Sigmoid colon (tissue), 7 donors: Measurements from ENCODE around the gene SCN1B. TPM values are rescaled to one million over a fixed set of nuclear protein-coding genes. Genes with fewer than 3 reads are reported as not detected.

ENCODE experiments used
- DNase-seq: peaks from one replicate; pipeline ENCODE4 v3.0.0-alpha.2; 2019
- H3K27ac ChIP-seq, 4 donors: fragments of 200-600 bp; sonication (generic); one replicate each; pipeline ENCODE4 v1.5.1; 2016 to 2019; ENCODE audit warnings: mild to moderate bottlenecking in 1 of 4
- H3K27me3 ChIP-seq, 3 donors: fragments of 200-600 bp; sonication (generic); one replicate each; pipeline ENCODE4 v1.5.1; 2019; ENCODE audit warnings: mild to moderate bottlenecking in 1 of 3
- H3K36me3 ChIP-seq, 4 donors: fragments of 200-600 bp; sonication (generic); one replicate each; pipeline ENCODE4 v1.5.1; 2016 to 2019
- H3K4me1 ChIP-seq, 4 donors: fragments of 200-600 bp; sonication (generic); one replicate each; pipeline ENCODE4 v1.5.1; 2017 to 2019
- H3K4me3 ChIP-seq, 4 donors: fragments of 200-600 bp; sonication (generic); one replicate each; pipeline ENCODE4 v1.5.1; 2017 to 2019; ENCODE audit warnings: mild to moderate bottlenecking in 2 of 4, moderate library complexity in 1 of 4
- H3K9me3 ChIP-seq, 4 donors: fragments of 200-600 bp in 3 of 4; sonication (generic) in 3 of 4; one replicate each; pipeline versions ENCODE4 v1.5.1 to v1.6.1; 2013 to 2019
- EP300 ChIP-seq, 4 donors: sonication (generic); formaldehyde crosslinking; IDR thresholded peaks; one replicate each; pipeline ENCODE4 v1.6.1; 2017; ENCODE audit warnings: antibody characterized with exemption in 4 of 4
- POLR2A ChIP-seq, 2 donors: fragments of 450-650 bp; IDR thresholded peaks; one replicate each; pipeline ENCODE4 v1.6.1; 2016; ENCODE audit warnings: antibody characterized with exemption in 2 of 2, mild to moderate bottlenecking in 2 of 2, moderate library complexity in 2 of 2
- POLR2AphosphoS5 ChIP-seq, 4 donors: sonication (generic); formaldehyde crosslinking; IDR thresholded peaks; one replicate each; pipeline ENCODE4 v1.6.1; 2017; ENCODE audit warnings: antibody characterized with exemption in 4 of 4
- WGBS, 2 donors: extraction: QIAGEN DNeasy Blood & Tissue Kit; methylation state at CpG; one replicate each; pipeline ENCODE4 v1.1.7; 2013; 5-methylcytosine and 5-hydroxymethylcytosine counted together
- intact Hi-C: fragments of 100-400 bp; cut with DNase I; formaldehyde crosslinking; loops from one replicate; pipeline ENCODE4 v1.15.1; 2023
- polyA plus RNA-seq, 3 donors: library from polyadenylated mRNA; stranded (reverse); fragments of 200-250 nt; gene quantifications; one replicate each; pipeline ENCODE4 v1.2.3, GENCODE V29; 2013
- total RNA-seq, 4 donors: library from RNA; depleted of rRNA; stranded (reverse); fragments of >200 nt; gene quantifications; one replicate each; pipeline ENCODE4 v1.1.0, GENCODE V29; 2016
- TF ChIP-seq, protein P1 (sequence below), 4 experiments: fragments of 450-650 bp in 3 of 4; fragments of 200-600 bp in 1 of 4; IDR thresholded peaks; one replicate each; pipeline ENCODE4 v1.5.1; 2016 to 2019; ENCODE audit warnings: antibody characterized with exemption in 4 of 4, mild to moderate bottlenecking in 3 of 4, moderate library complexity in 2 of 4
- donor health status: healthy with polysubstance abuse.
- donor health status: Bipolar disorder and iron deficiency.
- donor health status: healthy.

SCN1B gene
- total and polyA plus RNA-seq, 7 donors = 3.0 to 10.0 (median 5.7) TPM

DNA sequence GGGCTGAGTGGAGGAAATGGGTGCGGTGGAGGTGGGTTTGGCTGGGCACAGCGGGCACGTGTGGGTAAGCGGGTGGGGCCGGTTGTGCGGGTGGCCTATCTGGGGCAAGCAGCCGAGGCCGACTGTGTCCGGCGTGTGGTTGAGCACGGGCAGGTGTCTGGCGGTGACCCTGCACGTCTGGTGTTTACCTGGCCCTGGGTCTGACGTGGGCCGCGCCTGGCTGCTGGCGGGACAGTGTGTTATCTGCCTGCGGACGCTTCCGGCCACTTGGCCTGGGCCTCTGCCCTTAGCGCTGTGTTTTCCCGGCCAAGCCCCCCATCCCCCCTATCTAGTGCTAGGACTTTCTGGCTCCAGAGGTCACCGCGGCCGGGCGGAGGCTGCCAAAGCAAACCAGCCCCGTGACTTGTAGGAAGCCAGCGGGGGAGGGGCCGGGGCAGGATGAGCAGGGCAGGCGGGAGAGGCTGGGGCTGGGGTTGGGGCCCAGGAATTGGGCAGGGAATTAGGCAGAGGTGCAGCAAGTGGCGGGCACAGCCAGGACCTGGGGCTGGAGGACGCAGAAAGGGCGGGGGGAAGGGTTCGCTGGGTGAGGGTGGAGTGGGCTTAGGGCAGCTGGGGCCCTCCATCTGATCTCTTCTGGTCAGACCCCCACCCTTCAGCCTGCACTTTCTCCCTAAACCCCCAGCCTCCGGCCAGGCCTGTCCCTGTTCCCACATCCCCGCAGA lies 10.7 kb downstream of the SCN1B start:
- intact Hi-C loops = no loop called here
- peaks cover 0 to 5% (median 0%) of the 10 kb centered on the region in 4 donors for H3K36me3 ChIP-seq
- H3K9me3 ChIP-seq = no peaks in the 10 kb centered on the region
- WGBS, 2 donors = 8 to 13% methylated on average over 36 of the region's 36 CpGs
- H3K4me3 ChIP-seq = peak overlapping the region in 1 of 4 donors; percentile 10
- H3K27me3 ChIP-seq = peaks cover 6 to 33% (median 25%) of the 10 kb centered on the region in 3 donors
- peak; percentile 94 for DNase-seq
- peaks cover 0 to 34% (median 31%) of the 10 kb centered on the region in 4 donors for H3K4me1 ChIP-seq
- TF ChIP-seq EP300 (IDR thresholded peaks at IDR 0.05) = peak in 2 of 4 donors; percentile 7 to 58
- TF ChIP-seq, protein P1, sequence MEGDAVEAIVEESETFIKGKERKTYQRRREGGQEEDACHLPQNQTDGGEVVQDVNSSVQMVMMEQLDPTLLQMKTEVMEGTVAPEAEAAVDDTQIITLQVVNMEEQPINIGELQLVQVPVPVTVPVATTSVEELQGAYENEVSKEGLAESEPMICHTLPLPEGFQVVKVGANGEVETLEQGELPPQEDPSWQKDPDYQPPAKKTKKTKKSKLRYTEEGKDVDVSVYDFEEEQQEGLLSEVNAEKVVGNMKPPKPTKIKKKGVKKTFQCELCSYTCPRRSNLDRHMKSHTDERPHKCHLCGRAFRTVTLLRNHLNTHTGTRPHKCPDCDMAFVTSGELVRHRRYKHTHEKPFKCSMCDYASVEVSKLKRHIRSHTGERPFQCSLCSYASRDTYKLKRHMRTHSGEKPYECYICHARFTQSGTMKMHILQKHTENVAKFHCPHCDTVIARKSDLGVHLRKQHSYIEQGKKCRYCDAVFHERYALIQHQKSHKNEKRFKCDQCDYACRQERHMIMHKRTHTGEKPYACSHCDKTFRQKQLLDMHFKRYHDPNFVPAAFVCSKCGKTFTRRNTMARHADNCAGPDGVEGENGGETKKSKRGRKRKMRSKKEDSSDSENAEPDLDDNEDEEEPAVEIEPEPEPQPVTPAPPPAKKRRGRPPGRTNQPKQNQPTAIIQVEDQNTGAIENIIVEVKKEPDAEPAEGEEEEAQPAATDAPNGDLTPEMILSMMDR (IDR thresholded peaks at IDR 0.05) = no peak
- peak in 1 of 2 donors; percentile 21 for TF ChIP-seq POLR2A (IDR thresholded peaks at IDR 0.05)
- peak; percentile 12 to 60 (median 56) for TF ChIP-seq POLR2AphosphoS5 (IDR thresholded peaks at IDR 0.05)
- peak overlapping the region; percentile 29 to 64 (median 47) for H3K27ac ChIP-seq

DNA sequence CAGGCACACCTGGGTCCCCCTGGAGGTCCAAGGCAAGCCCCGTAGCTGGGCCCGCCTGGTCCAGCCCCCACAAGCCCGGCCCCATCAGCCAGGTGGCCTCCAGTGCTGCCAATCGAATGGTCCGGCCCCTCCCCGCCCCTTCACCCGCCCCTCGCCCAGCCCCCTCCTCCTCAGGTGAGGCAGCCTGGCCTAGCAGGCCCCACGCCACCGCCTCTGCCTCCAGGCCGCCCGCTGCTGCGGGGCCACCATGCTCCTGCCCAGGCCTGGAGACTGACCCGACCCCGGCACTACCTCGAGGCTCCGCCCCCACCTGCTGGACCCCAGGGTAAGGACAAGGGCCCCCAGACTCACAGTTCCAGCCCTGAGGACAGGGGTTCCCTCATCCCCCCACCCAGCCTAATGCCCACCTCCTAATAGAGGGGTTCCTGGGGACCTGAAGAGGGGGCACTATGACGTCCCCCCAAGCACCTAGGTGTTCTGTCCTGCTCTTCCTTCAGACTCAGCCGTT lies 11.3 kb downstream of the SCN1B start, which contains the start of gene HPN:
Gene HPN, plus strand, starts transcription at position 174 of the 508 bp plus-strand sequence. CDS start 786 bp downstream, outside the sequence.
- Histone ChIP-seq H3K36me3 (no peaks in the 10 kb centered on the region), H3K4me3 (peak within 1 kb of the TSS in 1 of 4 donors; percentile 10), H3K27me3 (peaks cover 6 to 33% (median 25%) of the 10 kb centered on the region in 3 donors), H3K4me1 (peaks cover 0 to 34% (median 31%) of the 10 kb centered on the region in 4 donors), H3K9me3 (no peaks in the 10 kb centered on the region), H3K27ac (peak within 1 kb of the TSS; percentile 29 to 64 (median 47))
- DNase-seq = no peak
- intact Hi-C loops = no loop called here
- TF ChIP-seq, protein P1 (IDR thresholded peaks at IDR 0.05) = no peak
- TF ChIP-seq EP300 (IDR thresholded peaks at IDR 0.05) (no peak), POLR2A (IDR thresholded peaks at IDR 0.05) (no peak), POLR2AphosphoS5 (IDR thresholded peaks at IDR 0.05) (no peak)
- WGBS, 2 donors = 51 to 66% methylated on average over 19 of the region's 19 CpGs

DNA sequence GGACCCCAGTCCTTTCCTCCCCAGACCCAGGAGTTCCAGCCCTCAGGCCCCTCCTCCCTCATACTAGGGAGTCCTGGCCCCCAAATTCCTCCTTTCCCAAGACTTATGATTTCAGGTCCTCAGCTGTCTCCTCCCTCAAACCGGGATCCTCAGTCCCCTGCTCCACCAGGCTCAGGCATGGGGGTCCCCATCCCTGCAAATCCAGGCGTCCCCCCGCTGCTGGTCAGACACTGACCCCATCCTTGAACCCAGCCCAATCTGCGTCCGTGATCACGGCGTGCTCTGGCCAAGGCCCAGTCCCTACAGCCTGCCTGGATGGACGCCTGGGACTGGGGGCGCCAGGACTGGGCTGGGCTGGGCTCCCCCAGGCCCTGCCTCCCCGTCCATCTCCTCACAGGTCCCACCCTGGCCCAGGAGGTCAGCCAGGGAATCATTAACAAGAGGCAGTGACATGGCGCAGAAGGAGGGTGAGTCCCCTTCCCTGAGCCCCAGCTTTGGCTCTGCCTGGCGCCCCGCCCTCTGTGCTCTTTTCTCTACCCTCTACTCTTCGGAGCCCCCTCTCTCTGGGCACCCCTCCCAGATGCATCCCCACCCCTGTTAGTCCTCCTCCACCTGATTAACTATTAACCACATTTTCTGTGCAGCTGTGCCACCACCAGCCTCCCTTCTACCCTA lies 11.9 kb downstream of the SCN1B start:
- TF ChIP-seq EP300 (IDR thresholded peaks at IDR 0.05) (no peak), POLR2AphosphoS5 (IDR thresholded peaks at IDR 0.05) (no peak), POLR2A (IDR thresholded peaks at IDR 0.05) (no peak)
- TF ChIP-seq, protein P1 (IDR thresholded peaks at IDR 0.05) = no peak
- Histone ChIP-seq H3K27me3 (peaks cover 6 to 33% (median 25%) of the 10 kb centered on the region in 3 donors), H3K4me1 (peaks cover 0 to 34% (median 31%) of the 10 kb centered on the region in 4 donors), H3K36me3 (no peaks in the 10 kb centered on the region), H3K9me3 (no peaks in the 10 kb centered on the region), H3K4me3 (no peak overlapping the region), H3K27ac (no peak overlapping the region)
- intact Hi-C loops = no loop called here
- WGBS, 2 donors = 48 to 71% methylated on average over 14 of the region's 14 CpGs
- DNase-seq = no peak

DNA sequence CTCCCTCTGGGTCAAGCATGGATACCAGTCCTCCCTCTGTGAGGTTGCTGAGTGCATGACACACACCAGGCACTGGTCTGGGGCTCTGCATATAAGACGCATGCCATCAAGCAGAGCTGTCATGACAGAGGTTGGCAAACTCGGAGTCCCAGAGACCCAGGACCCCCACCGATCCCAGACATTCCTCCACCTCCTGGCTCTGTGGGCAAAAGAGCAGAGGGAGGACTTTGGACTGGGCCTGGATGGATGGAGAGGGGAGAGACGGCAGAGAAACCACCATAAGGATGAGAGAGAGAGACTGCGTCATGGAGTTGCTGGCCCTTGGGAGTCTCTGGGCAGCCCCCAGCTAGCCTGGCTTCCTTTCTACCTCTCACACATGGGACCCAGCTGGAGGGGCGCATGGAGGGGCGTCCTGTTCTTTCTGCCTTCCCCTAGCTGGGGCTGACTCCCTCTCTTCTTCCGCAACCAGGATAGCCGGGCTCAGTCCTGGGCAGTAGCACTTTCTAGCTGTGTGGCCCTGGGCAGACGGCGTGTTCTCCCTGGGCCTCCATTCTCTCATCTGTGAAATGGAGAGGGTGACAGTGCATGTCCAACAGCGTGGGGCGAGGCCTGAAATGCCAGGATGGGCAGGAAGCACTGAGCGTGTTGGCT lies 12.8 kb downstream of the SCN1B start:
- Histone ChIP-seq H3K4me3 (no peak overlapping the region), H3K27me3 (peaks cover 6 to 33% (median 25%) of the 10 kb centered on the region in 3 donors), H3K27ac (no peak overlapping the region), H3K36me3 (no peaks in the 10 kb centered on the region), H3K9me3 (no peaks in the 10 kb centered on the region), H3K4me1 (peaks cover 0 to 31% (median 27%) of the 10 kb centered on the region in 4 donors)
- intact Hi-C loops = no loop called here
- TF ChIP-seq POLR2A (IDR thresholded peaks at IDR 0.05) = no peak
- TF ChIP-seq EP300 (IDR thresholded peaks at IDR 0.05) = no peak
- no peak for TF ChIP-seq POLR2AphosphoS5 (IDR thresholded peaks at IDR 0.05)
- TF ChIP-seq, protein P1 (IDR thresholded peaks at IDR 0.05) = no peak
- DNase-seq = no peak
- WGBS, 2 donors = 79 to 86% methylated on average over 14 of the region's 14 CpGs
